GM13976 (cell line): ENCODE data around the gene GPALPP1.
"Not testable (repeated sequence)": the region's sequence is repeated elsewhere in the genome, so short reads cannot be mapped to it uniquely, and the experiment has no call there.

Experiments used
- DNase-seq: peaks from one replicate; pipeline ENCODE4 v3.0.0; 2012; ENCODE audit warnings: low spot score
- in situ Hi-C: fragments of 300-500 bp; cut with MboI; formaldehyde crosslinking; loops from one replicate; pipeline ENCODE4 v1.12.0; 2022; ENCODE audit warnings: low sequenced_read_pairs, mixed read lengths, inconsistent platforms; ENCODE audit not compliant: unreplicated experiment
- TF ChIP-seq, protein P1 (sequence below): IDR thresholded peaks from 2 replicates; pipeline ENCODE4 v1.5.1; 2012; ENCODE audit warnings: borderline replicate concordance, mild to moderate bottlenecking; ENCODE audit not compliant: insufficient read depth; ENCODE audit errors: extremely low read depth, missing control alignments, control extremely low read depth

Gene GPALPP1, protein sequence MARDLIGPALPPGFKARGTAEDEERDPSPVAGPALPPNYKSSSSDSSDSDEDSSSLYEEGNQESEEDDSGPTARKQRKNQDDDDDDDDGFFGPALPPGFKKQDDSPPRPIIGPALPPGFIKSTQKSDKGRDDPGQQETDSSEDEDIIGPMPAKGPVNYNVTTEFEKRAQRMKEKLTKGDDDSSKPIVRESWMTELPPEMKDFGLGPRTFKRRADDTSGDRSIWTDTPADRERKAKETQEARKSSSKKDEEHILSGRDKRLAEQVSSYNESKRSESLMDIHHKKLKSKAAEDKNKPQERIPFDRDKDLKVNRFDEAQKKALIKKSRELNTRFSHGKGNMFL

DNA sequence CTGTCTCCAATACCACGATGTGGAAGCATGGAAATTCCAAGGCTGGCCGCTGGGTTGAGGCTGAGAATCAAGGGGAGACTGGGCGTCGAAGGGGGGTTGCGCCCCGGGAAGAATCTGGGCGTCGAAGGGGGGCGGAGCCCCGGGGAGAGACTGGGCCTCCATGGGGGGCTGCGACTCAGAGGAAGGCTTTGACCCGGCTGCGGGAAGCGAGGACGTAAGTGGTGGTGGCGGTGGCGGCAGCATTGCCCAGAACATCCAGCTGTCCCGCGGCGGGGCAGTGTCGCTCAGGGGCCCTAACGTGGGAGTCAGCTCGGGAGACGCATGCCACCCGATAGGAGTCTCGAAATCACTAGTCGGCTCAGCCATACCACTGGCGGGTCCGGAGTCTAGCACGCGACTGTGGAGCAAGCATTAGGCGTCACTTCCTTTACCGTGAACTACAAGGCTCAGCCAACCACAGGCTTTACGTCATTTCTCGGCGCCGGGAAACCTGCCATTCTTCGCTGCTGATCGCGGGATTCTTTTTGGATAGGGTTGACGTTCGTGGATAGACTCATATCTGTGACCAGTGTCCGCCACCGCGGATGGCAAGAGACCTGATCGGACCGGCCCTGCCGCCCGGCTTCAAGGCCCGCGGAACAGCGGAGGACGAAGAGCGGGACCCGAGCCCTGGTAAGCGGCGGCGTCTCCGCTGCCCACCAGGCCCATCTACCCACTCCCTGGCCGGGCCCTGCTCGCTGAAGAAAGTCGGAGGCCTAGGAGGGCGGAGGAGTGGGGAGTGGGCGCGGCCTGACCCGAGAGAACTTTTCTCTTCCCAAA lies at the start of gene GPALPP1, which contains the start of gene NUFIP1:
GPALPP1 (plus strand) TSS at position 468 of the 819 bp plus-strand sequence; CDS start at position 585, 117 bp downstream.
NUFIP1 (minus strand) TSS at position 401 of the 819 bp plus-strand sequence; CDS start at position 366, 35 bp downstream.
- in situ Hi-C loops = no loop called here
- TF ChIP-seq, protein P1, sequence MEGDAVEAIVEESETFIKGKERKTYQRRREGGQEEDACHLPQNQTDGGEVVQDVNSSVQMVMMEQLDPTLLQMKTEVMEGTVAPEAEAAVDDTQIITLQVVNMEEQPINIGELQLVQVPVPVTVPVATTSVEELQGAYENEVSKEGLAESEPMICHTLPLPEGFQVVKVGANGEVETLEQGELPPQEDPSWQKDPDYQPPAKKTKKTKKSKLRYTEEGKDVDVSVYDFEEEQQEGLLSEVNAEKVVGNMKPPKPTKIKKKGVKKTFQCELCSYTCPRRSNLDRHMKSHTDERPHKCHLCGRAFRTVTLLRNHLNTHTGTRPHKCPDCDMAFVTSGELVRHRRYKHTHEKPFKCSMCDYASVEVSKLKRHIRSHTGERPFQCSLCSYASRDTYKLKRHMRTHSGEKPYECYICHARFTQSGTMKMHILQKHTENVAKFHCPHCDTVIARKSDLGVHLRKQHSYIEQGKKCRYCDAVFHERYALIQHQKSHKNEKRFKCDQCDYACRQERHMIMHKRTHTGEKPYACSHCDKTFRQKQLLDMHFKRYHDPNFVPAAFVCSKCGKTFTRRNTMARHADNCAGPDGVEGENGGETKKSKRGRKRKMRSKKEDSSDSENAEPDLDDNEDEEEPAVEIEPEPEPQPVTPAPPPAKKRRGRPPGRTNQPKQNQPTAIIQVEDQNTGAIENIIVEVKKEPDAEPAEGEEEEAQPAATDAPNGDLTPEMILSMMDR = no peak
- DNase-seq = peak; percentile 98

DNA sequence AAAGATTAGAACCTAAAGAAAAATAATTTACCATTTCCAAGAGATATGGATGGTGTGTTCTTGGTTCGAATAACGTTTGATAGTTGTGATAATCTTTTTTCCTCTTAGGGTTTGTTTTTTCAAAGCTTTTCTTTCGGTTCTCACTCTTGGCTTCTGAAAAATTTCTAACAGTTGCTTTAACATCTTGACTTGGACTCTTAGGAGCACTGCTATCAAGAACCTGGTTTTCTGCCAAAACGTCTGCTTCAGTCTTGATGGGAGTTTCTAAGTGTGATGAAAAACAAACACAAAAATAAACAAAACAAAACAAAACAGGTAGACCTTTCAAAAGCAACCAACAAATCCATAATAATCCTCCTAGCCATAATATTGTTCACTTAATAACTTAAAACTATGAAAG lies 45.9 kb upstream of the GPALPP1 start:
- DNase-seq, in situ Hi-C loops: not testable (repeated sequence)

DNA sequence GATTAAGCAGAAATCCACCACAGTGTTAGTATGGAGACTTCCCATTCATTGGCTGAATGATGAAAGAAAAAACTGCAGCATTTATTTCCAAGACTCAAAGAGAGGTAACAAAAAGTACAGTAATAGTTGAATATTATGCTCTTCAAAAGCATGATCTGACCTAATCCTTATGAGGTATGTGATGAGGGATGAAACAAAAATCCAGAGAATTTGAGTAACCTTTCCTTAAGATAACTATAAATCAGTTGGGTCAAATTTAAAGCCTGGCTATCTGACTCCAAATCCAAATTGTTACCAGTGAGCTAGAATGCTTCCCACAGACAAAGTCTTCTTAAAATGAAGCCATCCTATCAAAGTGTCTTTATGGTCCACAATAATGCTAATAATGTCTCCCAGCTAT lies 38.2 kb upstream of the GPALPP1 start:
- in situ Hi-C loops = no loop called here
- no peak for DNase-seq
- TF ChIP-seq, protein P1 = no peak

DNA sequence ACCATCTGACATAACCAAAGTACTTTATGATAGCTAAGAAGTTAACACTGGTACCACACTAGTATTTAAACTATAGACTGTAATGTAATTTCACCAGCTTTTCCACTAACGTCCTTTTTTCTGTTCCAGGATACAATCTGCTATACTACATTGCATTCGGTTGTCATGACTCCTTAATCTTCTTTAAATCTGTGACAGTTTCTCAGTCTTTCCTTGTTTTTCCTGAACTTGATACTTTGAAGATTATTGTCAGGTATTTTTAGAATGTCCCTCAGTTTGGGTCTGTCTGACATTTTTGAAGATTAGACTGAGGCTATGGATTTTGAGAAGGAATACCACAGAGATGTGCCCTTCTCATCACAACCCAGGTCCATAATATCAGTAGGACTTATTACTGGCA lies 36.7 kb upstream of the GPALPP1 start:
- no peak for DNase-seq
- TF ChIP-seq, protein P1 = no peak
- in situ Hi-C loops = no loop called here

DNA sequence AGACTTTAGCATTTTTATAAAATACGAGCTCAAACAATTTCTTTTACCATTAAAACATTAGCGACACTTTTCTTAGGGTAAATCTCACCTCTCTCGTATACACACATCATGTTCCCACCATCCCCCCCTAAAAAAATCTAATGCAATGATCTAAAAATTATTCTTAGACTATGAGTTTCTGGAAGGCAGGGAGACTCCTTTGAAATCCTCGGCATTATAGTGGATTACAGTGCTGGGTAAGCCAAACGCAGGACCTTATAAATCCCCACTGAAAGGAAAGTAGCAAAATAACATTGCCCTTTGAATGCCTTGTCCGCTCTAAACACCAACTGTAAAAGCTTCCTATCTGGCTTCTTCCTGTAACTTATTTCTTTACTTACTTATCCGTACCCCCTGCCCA lies 35.1 kb upstream of the GPALPP1 start:
- in situ Hi-C loops = no loop called here
- no peak for DNase-seq
- TF ChIP-seq, protein P1 = no peak

DNA sequence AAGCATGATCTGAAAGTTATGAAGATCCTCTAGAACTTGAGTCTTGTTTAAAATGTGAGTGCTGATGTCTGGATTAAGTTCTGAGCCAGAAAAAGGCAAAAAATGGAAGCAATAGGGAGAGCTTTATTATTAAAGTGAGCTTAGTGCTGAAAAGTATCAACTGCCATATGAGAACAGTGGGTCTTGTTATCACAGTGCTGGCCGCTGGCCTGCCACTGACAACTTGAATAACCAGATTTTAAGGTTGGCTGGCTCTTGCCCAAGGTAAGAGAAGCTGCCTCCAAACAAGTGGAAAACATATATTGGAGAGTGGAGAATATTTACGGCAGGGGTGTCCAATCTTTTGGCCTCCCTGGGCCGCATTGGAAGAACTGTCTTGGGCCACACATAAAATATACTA lies 33.9 kb upstream of the GPALPP1 start:
- TF ChIP-seq, protein P1 = no peak
- in situ Hi-C loops = no loop called here
- DNase-seq = no peak

DNA sequence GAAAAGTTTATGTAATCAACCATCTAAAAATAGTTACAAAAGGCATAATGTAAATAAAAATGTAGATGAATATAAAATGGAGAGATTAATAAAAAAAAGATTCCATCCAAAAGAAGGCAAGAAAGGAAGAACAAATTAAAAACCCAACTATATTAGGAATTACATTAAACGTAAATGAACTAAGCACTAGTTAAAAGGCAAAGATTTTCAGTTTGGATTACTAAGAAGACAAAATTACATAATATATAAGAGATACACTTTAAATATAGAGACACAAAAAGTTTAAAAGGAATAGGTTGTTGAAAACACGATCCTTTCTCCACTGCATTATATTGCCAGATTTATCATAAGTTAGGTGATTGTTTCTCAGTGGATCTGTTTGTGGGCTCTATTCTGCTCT lies 27.3 kb upstream of the GPALPP1 start:
- in situ Hi-C loops = loop anchor here (10.0 kb wide), 1 partner anchor 477 kb away; no protein-coding TSS in a partner anchor
- TF ChIP-seq, protein P1 = no peak
- DNase-seq = no peak
